HT1080 (cell line): ENCODE data around the gene HOXA5. TPM values are rescaled to one million over a fixed set of nuclear protein-coding genes. Genes with fewer than 3 reads are reported as not detected.
A peak's percentile ranks its signal among the peaks of the same experiment; 100 is the strongest.

ENCODE experiments used
- DNase-seq: peaks from one replicate; pipeline ENCODE4 v3.0.0-alpha.2; 2015; ENCODE audit warnings: low read depth
- total RNA-seq: library from RNA; depleted of rRNA; stranded (reverse); fragments of >200 nt; shearing (Covaris generic); gene quantifications from 2 replicates; pipeline ENCODE4 v1.2.3, GENCODE V29; 2014

HOXA5 gene
- total RNA-seq, 1 experiment from 2014 or later: 1.9 TPM

DNA sequence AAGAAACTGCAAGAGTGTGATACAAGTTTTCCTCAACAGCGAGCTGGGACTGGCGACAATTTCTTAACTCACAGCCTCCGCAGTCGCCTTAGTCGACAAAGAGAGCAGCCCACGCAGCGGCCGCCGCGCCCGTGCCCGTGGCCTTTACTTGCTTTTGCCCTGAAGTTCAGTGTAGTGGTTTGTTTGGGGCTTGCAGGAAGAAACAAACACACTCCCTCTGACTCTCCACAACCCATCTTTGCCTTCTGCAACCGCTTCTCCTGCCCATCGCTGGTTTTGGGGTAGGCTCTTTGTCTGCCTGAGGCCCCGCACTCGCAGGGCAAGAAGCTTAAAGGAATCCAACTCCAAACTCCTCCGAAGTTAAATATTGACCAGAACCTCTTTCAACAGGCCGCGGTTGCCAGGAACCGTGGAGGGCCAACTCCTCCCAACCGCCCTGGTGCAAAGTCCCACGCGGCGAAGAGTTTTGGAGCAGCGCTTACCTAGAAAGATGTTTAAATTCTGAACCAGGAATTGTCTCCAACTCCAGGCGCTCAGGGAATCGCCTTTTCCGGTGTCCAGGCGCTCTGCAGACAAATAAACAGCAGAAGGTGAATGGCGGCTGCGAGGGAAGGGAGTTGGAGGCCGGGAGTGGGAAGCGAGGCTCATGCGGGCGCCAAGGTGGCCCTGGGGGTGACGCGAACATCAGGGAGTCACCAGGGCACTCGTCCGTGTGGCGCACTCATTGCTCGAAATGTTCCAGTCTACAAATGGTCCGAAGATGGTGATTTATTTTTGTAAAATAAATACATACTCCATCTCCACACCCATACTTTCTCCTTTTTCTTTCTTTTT, 21.2 kb downstream of the HOXA5 start:
- no peak for DNase-seq

DNA sequence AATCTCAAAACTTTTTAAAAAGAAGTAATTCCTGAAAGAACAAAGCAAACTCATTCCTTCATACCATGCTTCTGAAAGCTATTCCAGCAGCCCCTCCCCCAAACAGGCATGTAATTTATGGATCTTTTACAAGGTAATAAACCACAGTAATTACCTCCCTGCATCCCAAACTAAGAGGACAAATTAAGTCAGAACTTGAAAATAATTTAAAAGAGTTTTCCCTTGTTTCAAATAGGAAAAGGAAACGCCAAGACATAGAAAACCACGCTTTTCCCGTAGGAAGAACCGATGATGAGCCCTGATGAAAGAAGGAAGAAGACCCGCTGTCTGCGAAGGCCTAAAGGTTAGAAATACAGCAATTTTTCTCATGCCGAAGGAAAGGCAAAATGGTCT, 21.8 kb downstream of the HOXA5 start:
- no peak for DNase-seq

DNA sequence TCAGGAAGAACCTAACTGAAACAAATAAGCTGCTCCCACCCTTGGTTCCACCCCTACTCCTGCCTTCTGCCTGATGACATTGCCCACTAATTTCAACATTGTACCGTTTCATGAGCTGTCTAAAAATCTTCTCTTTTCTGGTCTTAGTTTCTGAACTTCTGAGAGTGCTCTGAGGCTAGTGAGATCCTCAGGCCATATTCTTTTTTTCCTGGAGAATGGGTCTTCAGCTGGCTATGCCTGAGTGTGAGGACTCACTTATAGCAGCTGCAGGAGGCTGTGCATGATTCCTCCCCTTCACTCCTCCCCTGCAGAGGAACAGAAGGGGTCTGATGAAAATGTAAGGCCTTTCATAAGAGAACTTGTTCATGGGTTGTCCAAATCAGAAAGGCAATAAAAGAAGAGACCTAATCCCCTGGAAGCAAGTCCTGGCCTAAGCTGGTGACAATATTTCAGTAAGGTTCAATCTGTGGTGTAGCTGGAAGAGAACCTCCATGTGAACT, 24.0 kb downstream of the HOXA5 start:
- no peak for DNase-seq

DNA sequence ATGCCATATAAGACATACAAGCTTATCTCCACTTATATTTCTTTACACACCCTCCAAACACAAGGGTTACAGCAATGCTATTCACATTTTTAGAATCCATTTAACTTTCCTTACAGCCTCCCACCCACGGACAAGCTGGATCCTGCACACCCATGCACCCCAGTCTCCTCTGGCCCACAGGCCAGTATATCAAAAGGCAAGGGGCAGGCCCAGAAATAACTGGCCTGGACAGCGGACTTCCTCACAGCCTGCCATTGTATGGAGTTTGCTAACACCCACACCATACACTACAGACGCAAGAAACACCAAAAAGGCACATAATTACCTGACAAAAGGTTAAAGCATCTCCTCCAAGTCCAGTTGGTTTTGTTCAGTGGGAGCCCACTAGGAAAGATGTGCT, 24.9 kb downstream of the HOXA5 start:
- no peak for DNase-seq

DNA sequence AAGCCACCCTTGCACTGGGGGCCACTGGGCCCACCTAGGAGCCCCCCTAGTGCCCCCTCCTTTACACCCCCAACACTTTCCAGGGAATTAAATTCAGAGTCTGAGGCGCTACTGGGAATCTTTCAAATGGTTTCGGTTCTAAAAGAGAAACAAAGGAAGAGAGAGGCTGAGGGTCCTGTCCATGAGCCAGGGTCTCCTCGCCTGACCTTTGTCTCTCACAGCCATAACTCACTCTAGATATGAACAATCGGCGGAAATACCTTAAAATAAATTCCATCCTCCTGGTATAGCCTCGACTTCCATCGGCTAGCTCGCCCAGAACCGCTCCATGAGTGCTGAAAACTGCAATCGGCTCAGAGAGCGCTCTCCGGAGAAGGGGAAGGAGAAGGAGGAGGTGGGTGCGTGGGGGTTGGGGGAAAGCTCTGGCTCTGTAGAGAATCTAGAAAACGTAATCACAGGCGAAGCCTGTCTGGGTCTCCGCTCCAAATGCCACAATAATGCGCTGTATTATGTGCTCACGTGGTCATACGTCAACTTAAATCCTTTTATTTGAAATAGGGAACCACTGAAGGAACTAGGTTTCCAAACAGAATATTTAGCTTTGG, 25.5 kb downstream of the HOXA5 start:
- DNase-seq: no peak

DNA sequence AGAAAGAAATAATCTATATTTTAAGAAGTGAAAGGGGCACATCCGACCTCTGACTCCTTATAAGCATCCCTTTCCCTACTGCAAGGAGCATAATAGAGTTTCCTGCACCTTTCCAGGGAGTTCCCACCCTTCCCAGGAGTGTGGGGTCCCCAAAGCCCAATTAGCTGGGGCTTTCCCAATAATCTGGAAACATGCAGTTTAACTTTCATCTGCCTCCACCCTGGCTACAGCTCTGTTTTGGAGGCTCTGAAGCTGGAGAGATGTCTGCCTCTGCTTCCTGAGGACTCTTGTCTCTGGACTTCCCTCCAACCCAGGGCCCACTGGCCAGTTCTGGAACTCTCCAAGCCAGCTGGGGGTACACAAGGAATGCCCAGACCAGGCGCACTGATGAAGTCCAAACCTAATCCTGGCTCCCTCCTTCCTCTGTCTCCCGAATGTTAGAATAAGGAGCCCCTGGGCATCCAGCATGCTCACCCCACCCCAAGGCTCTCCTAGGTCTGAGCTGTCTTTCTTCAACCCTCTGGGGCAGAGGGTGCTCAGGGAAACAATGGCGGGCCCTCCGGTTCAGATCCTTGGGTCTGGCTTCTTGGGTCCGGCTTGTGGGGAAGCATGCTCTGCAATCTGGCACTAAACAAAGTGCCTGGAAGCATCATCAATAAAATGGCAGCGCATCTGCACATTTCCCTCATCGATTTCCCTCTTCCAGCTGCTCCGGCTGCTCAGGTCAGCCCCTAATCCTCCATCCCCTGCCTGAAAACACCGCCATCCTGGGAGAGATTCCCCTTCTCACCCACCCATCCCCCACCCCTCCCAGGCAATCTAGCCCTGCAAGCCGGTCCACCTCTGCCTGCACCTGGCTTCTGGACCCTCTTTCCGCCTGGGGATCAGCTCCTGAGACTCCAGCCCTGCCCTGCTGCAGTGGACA, 26.3 kb downstream of the HOXA5 start:
- DNase-seq: no peak

DNA sequence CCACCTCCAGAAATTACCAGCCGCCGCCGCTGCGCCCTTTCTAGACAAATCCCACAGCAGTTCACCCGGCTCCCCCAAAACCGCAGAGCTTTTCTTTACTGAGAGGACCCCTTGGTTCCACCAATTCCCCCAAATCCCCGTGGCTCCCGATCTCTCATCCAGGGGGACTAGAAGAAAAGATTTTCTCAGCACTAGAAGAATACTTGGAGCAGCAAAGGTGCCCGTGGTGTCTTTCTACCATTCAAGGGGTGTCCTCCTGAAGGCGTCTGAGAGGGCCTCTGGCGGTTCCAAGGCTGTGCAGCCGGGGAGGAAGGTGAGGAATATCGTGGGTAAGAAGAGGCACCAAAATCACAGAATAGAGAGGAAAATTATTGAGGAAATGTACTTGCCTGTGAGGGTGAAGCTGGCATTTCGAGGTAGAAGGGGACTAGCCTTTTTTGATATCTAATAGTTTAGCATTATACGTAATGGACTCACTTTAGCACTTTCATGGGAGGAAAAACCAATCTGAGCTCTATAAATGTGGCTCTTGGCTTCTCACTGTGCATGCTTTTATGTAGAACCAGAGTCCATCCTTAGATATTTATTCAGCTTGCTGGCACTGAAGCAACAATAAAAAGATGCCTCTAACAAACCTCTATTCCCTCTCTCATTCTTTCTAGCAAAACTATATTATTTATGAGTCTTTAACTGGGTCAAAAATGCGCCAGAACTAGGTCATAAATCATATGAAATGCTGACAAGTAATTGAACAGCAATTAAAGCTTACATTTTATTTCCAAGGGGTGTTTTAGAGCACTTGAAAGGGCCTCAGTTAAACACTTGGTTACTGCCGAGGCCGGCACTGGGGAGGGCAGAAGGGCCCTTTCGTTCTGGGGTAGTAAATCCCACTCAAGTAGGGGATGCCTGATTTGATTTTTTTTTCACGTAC, 27.2 kb downstream of the HOXA5 start:
- no peak for DNase-seq

DNA sequence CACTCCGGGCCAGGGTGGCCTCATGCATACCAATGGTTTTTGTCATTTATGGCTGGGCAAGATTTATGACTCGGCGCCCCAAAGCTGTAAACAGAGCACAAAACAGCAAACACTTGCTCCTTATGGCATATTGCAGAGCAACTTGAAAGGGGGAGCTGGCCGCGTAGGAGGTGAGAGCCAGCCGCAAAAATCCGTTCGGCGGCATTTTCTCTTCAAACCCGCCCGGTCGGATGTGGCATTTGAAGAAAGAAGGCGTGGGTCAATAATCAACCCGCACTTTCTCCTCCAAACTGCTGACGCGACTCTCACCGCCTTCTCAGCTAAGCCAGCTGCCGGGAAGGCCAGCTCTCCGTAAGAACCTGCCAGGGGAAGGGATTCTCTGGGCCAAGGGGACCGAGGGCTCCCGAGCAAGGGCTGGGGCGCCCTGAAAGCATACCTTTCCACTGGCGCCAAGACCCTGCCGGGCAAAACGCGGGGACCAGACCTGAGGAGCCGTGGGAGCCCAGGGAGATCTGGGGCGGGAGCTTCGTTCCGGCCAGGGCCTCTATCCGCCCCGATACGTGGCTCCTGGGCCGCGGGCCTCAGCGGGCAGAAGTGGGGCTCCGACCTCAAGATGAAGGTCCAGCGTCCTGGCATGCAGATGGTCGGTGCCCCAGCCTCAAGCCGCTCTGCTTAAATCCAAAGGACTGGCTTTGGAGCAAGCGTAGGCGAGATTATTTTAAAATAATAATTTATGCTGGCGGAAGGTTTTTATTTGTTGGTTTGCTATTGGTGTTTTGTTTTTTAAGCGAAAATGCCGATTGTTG, 28.1 kb downstream of the HOXA5 start:
- DNase-seq: no peak

DNA sequence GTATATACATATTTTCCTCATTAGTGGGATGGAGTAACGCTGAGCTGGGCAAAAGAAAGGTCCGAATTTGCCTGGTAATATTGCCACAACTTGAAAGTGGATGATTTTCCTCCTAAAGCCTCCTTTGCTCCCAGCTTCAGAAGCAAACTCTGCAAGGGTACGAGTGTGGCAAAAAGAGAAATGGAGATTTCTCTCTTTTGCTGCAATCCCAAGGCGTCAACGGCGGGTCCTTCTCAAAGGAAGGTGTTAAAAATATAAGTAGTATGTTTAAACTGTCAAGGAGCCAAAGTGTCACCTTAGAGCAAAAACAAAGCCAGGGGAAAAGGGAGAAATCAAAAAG, 28.6 kb downstream of the HOXA5 start:
- no peak for DNase-seq

DNA sequence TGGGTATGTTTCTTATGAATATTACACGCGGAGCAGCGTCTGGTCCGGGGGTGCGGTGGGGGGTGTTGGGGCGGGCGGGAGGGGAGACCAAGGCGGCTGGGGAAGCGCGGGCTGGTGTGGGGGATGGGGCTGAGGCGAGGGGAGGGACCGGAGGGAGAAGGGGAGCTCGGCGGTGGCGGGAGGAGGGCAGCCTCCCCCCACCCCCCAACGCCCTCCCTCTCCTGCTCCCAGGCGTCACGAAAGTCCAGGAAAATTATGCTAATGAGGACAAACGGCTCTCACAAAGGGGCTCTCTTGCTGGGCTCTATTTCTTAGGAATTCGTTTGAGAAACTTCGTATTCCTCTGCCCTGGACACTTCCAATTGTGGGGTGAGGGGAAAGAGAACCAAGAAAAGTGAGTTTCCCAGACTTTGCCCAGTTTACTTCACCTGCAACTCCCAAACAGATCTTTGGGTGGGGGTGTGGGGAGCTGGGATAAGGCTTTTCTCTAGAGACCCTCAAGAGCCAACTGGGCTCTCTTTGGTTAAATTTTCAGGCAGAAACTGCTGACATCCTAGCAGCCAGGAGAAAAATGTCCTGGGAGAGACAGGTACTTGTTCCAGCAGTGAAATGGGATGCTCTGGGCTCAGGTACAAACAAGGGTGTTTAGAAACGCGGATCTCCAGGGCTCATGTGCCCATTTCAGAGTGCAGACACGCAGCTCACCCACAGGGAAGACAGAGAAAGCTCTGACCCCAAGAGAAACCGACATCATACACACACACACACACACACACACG, 29.3 kb downstream of the HOXA5 start:
- DNase-seq: no peak

DNA sequence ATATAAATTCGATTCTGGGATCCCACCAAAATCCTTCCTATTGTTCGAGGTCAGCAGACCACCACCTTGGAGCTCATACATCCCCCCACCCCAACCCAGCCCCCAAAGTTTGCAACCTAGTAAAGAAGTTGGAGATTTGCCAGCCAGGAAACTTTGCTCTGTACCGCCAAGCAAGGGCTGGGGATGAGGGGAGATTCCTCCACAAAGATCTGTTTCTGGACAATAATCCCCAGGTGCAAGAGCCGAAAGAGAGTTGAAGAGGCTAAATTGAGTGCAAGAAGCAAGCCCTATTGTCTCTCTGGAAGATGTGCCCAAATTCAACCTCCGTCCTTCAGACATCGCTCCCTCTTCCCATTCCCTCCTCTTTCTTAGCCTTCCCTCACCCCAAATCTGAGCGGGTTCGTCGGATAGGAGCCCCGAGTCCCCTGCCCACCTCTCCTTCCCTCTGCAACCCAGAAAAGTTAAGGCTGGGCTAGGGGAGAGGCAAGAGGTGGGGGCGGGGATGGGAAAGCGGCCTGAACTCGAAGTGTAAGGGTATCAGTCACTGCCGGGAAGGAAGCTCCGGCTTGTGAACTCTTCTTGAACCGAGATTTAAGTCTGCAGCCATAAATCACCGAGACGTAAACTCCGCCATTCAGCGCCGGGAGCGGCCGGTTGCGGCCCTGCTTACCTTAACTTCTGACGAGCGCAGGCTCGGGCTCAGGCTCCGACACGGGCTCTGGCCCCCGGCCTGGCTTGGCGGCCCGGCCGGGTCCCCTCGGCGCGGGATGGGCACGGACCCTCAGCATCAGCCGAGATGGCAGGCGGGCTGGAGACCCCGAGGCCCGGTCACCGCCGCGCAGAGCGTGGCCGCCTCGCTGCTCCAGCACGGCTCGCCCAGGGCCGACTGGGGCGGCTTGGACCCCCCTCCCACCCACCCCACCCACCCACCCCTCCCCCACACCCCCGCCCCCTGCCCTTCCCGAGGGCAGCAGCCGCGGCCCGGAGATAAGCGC, 30.2 kb downstream of the HOXA5 start:
- DNase-seq: no peak

DNA sequence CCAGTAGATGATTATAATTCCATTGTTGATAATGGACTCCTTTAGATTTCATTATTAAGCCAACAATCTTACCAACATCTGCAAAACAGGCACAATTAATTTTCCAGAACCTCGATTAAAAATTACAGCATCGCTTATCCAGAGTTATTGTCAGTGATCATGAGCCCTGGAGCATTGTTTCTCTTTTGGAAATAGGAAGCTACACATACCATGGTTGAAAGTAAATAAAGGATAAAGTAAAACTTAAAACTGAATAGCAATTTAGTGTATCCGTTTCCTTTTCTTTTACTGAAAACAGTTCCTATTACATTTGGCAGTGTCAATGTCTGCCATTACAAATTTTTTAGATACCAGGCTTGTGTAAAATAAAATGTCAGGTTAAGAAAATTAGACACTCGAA, 31.1 kb downstream of the HOXA5 start:
- no peak for DNase-seq

DNA sequence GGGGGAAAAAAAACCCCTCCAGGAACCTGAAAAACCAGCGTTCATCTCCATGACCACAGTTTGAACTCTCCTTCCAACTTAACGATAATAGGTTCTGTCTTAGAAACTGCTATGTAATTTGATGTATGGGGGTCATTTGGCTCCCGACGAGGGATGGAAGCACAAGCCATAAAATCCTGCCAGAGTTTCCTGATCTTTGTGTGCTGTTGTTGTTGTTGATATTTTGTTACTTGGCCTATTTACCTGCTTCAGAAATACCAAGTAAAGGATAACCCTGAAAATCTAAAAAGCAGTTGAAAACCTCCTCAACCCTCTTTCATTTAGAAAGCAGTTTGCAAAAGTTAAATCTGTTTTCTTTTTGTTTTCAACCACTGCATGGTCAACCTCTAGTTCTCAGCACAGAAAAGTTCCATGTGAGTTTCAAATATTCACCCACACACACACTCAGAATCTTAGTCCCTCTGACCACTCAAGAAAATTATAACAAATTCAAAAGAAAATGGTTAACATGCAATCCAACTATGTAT, 31.7 kb downstream of the HOXA5 start:
- no peak for DNase-seq

DNA sequence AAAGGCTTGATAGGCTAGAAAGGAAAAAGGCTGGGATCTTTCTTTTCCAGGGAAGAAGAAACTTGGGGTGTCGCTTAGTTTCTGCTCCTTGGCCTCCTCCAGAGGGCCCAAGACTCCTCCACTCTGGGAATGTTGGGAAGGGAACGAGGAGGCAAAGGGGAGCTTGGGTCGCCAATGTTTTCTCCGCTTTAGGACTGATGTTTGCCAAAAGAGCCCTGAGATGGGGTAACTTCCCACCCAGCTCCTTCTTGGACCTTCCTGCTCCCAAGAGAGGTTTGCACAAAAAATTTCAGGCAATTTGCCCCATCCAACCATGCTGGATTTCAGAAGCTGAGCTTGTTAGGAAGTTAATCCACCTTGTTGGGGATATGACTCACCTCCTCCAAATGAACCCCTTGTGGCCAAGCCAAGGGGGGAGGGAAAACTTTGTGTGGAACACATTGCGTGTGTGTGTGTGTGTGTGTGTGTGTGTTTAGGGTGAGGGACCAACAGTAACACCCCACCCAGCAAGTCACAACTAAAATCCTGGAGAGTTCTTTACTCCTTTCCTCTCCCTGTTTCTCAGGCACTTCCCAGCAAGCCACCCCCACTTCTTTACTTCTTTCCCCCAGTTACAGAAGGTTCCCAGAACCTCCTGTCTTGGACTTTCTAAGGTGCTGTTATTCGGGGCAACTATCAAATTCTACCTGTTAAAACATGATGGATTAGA, 32.3 kb downstream of the HOXA5 start:
- peak; percentile 33 for DNase-seq

DNA sequence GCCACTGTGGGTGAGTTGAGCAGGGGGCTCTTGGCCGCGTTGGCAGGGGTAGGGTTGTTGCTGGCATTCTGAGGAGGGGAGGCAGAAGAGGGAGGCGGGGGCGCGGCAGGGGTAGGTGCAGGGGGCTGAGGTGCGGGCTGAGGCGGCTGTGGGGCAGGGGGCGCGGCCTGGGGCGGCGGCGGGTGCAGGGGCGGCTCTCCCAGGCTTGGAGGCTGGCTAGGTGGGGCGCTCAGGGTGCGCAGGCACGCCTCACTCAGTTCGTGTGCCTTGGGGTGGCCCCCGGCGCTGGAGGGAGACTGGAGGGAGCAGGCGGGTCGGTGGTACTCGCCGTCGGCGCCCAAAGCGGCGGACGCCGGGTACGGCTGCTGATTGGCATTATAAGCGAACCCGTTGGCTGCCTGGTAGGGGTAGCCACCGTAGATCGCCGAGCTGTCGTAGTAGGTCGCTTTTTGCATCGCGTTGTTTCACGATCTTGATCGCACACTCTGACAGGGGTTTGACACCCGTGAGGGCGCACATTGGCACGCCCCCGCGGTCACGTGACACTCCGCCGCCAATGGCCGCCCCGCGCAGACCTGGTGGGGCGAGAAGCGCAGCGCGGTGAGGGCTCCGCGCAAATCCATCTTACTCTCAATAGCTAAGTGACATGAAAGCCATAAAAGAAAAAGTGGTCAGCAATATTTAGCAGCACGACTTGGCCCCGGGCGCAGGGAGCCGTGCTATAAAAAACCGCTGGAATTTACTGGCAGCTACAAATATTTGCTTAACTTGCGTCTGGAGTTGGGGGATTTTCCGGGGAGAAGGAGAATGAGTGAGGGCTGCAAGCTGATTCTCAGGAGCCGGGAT, 33.1 kb downstream of the HOXA5 start:
- DNase-seq: no peak
